ENCODE measurements around the gene C20orf144.

DNA sequence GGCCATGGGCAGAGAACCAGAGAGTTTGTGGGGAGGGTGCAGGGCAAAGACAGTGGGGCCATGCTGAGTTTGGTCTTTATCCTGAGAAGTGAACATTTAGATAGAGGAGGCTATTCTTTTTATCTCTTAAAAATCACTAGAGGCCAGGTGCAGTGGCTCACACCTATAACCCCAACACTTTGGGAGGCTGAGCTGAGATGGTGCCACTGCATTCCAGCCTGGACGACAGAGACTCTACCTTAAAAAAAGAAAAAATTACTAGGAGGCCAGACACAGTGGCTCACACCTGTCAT is 49.3 kb downstream of the C20orf144 start:
- TF ChIP-seq, protein P1, sequence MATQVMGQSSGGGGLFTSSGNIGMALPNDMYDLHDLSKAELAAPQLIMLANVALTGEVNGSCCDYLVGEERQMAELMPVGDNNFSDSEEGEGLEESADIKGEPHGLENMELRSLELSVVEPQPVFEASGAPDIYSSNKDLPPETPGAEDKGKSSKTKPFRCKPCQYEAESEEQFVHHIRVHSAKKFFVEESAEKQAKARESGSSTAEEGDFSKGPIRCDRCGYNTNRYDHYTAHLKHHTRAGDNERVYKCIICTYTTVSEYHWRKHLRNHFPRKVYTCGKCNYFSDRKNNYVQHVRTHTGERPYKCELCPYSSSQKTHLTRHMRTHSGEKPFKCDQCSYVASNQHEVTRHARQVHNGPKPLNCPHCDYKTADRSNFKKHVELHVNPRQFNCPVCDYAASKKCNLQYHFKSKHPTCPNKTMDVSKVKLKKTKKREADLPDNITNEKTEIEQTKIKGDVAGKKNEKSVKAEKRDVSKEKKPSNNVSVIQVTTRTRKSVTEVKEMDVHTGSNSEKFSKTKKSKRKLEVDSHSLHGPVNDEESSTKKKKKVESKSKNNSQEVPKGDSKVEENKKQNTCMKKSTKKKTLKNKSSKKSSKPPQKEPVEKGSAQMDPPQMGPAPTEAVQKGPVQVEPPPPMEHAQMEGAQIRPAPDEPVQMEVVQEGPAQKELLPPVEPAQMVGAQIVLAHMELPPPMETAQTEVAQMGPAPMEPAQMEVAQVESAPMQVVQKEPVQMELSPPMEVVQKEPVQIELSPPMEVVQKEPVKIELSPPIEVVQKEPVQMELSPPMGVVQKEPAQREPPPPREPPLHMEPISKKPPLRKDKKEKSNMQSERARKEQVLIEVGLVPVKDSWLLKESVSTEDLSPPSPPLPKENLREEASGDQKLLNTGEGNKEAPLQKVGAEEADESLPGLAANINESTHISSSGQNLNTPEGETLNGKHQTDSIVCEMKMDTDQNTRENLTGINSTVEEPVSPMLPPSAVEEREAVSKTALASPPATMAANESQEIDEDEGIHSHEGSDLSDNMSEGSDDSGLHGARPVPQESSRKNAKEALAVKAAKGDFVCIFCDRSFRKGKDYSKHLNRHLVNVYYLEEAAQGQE (IDR thresholded peaks at IDR 0.05; ENCODE audit: low read depth): no peak
- TF ChIP-seq EP300 (IDR thresholded peaks at IDR 0.05; ENCODE audit: borderline replicate concordance): no peak
- no peak for TF ChIP-seq TEAD4 (IDR thresholded peaks at IDR 0.05)
- no peak for TF ChIP-seq EGR1 (IDR thresholded peaks at IDR 0.05)
- no peak for TF ChIP-seq RAD21 (IDR thresholded peaks at IDR 0.05; ENCODE audit: low read depth)

All from Ishikawa (cell line).